ENCODE measurements around the gene CACUL1. TPM values are rescaled to one million over a fixed set of nuclear protein-coding genes. Genes with fewer than 3 reads are reported as not detected.
A peak's percentile ranks its signal among the peaks of the same experiment; 100 is the strongest.

CACUL1 gene
- 10 to 100 TPM; 30.8 to 44.4 (median 33.3) TPM for total RNA-seq

GRCh38 chr10:118754556-118755423, at the start of gene CACUL1:
CACUL1 (minus strand) TSS chr10:118754970; CDS start chr10:118754762, 208 bp downstream.
- H3K27me3 ChIP-seq: no peaks in the 10 kb centered on the region
- peak; percentile 100 for DNase-seq (ENCODE audit: extremely low spot score)
- H3K4me1 ChIP-seq: peaks cover 20 to 48% (median 41%) of the 10 kb centered on the region in 4 donors
- intact Hi-C loops (cut with DNase I): loop anchor here (10.0 kb wide), 1 partner anchor 280 kb away; no protein-coding TSS in a partner anchor
- H3K9me3 ChIP-seq: no peaks in the 10 kb centered on the region
- 0% methylated on average over 16 of the region's 87 CpGs for WGBS
- H3K27ac ChIP-seq (replicated peaks in 1 of 4): peak within 1 kb of the TSS; percentile 87 to 96 (median 92)
- TF ChIP-seq POLR2AphosphoS5 (IDR thresholded peaks at IDR 0.05) (peak; percentile 93 to 98), EP300 (IDR thresholded peaks at IDR 0.05) (no peak), POLR2A (IDR thresholded peaks at IDR 0.05; ENCODE audit: low read depth) (peak; percentile 47)
- TF ChIP-seq, protein P1, sequence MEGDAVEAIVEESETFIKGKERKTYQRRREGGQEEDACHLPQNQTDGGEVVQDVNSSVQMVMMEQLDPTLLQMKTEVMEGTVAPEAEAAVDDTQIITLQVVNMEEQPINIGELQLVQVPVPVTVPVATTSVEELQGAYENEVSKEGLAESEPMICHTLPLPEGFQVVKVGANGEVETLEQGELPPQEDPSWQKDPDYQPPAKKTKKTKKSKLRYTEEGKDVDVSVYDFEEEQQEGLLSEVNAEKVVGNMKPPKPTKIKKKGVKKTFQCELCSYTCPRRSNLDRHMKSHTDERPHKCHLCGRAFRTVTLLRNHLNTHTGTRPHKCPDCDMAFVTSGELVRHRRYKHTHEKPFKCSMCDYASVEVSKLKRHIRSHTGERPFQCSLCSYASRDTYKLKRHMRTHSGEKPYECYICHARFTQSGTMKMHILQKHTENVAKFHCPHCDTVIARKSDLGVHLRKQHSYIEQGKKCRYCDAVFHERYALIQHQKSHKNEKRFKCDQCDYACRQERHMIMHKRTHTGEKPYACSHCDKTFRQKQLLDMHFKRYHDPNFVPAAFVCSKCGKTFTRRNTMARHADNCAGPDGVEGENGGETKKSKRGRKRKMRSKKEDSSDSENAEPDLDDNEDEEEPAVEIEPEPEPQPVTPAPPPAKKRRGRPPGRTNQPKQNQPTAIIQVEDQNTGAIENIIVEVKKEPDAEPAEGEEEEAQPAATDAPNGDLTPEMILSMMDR (IDR thresholded peaks at IDR 0.05): no peak
- no peaks in the 10 kb centered on the region for H3K36me3 ChIP-seq
- H3K4me3 ChIP-seq: peak within 1 kb of the TSS; percentile 90 to 100 (median 95)

- Histone ChIP-seq H3K36me3 (no peaks in the 10 kb centered on the region), H3K4me1 (peaks cover 0 to 7% (median 0%) of the 10 kb centered on the region in 4 donors), H3K4me3 (no peak overlapping the region), H3K9me3 (no peaks in the 10 kb centered on the region), H3K27me3 (no peaks in the 10 kb centered on the region), H3K27ac (replicated peaks in 1 of 4) (no peak overlapping the region)
- TF ChIP-seq, protein P1 (IDR thresholded peaks at IDR 0.05): no peak
- no peak for TF ChIP-seq EP300 (IDR thresholded peaks at IDR 0.05)
- TF ChIP-seq POLR2A (IDR thresholded peaks at IDR 0.05; ENCODE audit: low read depth): no peak
- no peak for TF ChIP-seq POLR2AphosphoS5 (IDR thresholded peaks at IDR 0.05)
- no peak for DNase-seq (ENCODE audit: extremely low spot score)
- 59% methylated on average over 3 of the region's 3 CpGs for WGBS
- intact Hi-C loops (cut with DNase I): loop anchor here (5.0 kb wide), 1 partner anchor 237 kb away; no protein-coding TSS in a partner anchor
Observed at GRCh38 chr10:118804262-118804773, 49.5 kb upstream of the CACUL1 start.

GRCh38 chr10:118802126-118802793, 47.5 kb upstream of the CACUL1 start:
- 90% methylated on average over 14 of the region's 14 CpGs for WGBS
- no peaks in the 10 kb centered on the region for H3K9me3 ChIP-seq
- TF ChIP-seq, protein P1 (IDR thresholded peaks at IDR 0.05): no peak
- no peak for TF ChIP-seq POLR2A (IDR thresholded peaks at IDR 0.05; ENCODE audit: low read depth)
- TF ChIP-seq EP300 (IDR thresholded peaks at IDR 0.05): no peak
- no peak for TF ChIP-seq POLR2AphosphoS5 (IDR thresholded peaks at IDR 0.05)
- H3K27ac ChIP-seq (replicated peaks in 1 of 4): no peak overlapping the region
- no peak for DNase-seq (ENCODE audit: extremely low spot score)
- intact Hi-C loops (cut with DNase I): loop anchor here (5.0 kb wide), 1 partner anchor 235 kb away; no protein-coding TSS in a partner anchor
- H3K4me3 ChIP-seq: no peak overlapping the region
- H3K27me3 ChIP-seq: no peaks in the 10 kb centered on the region
- H3K36me3 ChIP-seq: no peaks in the 10 kb centered on the region
- H3K4me1 ChIP-seq: peaks cover 0 to 25% (median 11%) of the 10 kb centered on the region in 4 donors

GRCh38 chr10:118800920-118801319, 46.1 kb upstream of the CACUL1 start:
- no peak for TF ChIP-seq POLR2A (IDR thresholded peaks at IDR 0.05; ENCODE audit: low read depth)
- TF ChIP-seq, protein P1 (IDR thresholded peaks at IDR 0.05): peak; percentile 42 to 52 (median 50)
- DNase-seq (ENCODE audit: extremely low spot score): no peak
- Histone ChIP-seq H3K4me3 (no peak overlapping the region), H3K36me3 (no peaks in the 10 kb centered on the region), H3K9me3 (no peaks in the 10 kb centered on the region), H3K27me3 (no peaks in the 10 kb centered on the region), H3K27ac (replicated peaks in 1 of 4) (no peak overlapping the region), H3K4me1 (peaks cover 0 to 25% (median 11%) of the 10 kb centered on the region in 4 donors)
- intact Hi-C loops (cut with DNase I): loop anchor here (5.0 kb wide), 1 partner anchor 234 kb away; no protein-coding TSS in a partner anchor
- 70% methylated on average over 4 of the region's 4 CpGs for WGBS
